ENCODE results near the gene HFM1.

GRCh38 chr1:91427741-91428140 is 23.1 kb upstream of the HFM1 start:
- no peak for TF ChIP-seq NFIC (IDR thresholded peaks at IDR 0.05; ENCODE audit: low read depth, low read length)
- no peak for TF ChIP-seq POLR2A (IDR thresholded peaks at IDR 0.05; ENCODE audit: low read depth, low read length)
- TF ChIP-seq POLR2AphosphoS2 (IDR thresholded peaks at IDR 0.05; ENCODE audit: low read depth, low read length): no peak
- TF ChIP-seq CTCF (IDR thresholded peaks at IDR 0.05 in 2 of 3, conservative IDR thresholded peaks at IDR 0.05 in 1 of 3; ENCODE audit: control insufficient read depth in 2 of 3, extremely low read depth in 1 of 3, insufficient read depth in 1 of 3, low read depth in 3 of 3, low read length in 3 of 3): no peak

Measured in GM12878 (cell line).